NCI-H128 (cell line): ENCODE results near the gene AKAP8L.
"Not testable (repeated sequence)": the region's sequence is repeated elsewhere in the genome, so short reads cannot be mapped to it uniquely, and the experiment has no call there.

Experiments
- DNase-seq: peaks from one replicate; lab custom pipeline; 2025; ENCODE audit not compliant: unreplicated experiment; lab: John Stamatoyannopoulos, UW

AKAP8L gene

GRCh38 chr19:15418231-15418578 lies 583 bp downstream of the AKAP8L start:
- DNase-seq: no peak

GRCh38 chr19:15417699-15418098 lies 1.1 kb downstream of the AKAP8L start:
- DNase-seq: no peak

DNA sequence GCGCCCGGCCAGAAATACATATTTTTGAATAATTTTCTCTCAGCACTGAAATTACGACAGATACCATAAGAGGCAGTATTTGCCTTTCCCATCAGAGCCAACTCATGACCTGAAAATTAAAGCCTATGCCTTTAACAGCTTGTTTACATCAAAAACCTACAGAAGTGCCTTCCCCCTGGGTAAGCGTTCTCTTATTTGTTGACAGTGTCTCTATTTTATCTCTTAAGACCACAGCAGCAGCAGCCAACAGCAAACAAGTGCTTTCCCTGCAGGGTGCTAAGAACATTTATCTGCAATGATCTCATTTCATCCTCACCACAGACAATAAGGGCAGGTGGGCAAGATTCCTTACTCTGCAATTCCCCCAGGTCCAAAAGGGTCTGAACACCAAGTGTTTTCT lies 6.0 kb downstream of the AKAP8L start:
- peak; percentile 39 for DNase-seq

DNA sequence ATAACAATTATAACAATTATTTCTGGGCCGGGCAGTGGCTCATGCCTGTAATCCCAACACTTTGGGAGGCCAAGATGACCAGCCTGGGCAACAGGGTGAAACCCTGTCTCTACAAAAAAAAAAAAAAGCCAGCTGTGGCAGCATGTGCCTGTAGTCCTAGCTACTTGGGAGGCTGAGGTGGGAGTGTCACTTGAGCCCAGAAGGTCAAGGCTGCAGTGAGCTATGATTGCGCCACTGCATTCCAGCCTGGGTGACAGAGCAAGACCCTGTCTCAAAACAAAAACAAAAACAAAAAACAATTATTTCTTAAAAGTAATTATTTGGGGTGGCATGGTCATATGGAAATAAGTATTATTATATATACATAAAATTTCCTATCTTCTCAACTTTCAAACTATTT lies 7.4 kb downstream of the AKAP8L start:
- DNase-seq: not testable (repeated sequence)

DNA sequence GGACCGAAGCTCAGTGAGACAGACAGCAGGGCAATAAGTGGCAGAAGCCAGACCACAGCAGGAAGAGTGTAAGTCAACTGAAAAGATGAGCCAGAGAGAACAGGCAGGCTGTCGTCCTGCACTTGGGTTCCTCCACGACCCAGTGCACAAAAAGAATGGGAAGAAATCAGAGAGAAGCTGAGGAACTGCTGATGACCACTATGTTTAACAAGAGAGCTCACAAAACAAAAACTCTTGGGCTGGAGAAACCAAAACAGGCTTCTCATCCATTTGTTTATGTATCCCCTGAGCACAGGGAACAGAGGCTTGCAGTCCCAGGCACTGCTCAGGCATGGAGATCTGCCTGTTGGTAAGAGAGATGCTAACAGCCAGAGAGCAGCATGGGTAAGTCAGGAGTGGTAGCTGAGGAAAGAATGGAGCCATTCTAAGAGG lies 14.0 kb downstream of the AKAP8L start:
- no peak for DNase-seq

- DNase-seq: no peak
Measured at GRCh38 chr19:15404097-15404779, 14.6 kb downstream of the AKAP8L start.

- DNase-seq: no peak
Measured at GRCh38 chr19:15403151-15403531, 15.6 kb downstream of the AKAP8L start.

DNA sequence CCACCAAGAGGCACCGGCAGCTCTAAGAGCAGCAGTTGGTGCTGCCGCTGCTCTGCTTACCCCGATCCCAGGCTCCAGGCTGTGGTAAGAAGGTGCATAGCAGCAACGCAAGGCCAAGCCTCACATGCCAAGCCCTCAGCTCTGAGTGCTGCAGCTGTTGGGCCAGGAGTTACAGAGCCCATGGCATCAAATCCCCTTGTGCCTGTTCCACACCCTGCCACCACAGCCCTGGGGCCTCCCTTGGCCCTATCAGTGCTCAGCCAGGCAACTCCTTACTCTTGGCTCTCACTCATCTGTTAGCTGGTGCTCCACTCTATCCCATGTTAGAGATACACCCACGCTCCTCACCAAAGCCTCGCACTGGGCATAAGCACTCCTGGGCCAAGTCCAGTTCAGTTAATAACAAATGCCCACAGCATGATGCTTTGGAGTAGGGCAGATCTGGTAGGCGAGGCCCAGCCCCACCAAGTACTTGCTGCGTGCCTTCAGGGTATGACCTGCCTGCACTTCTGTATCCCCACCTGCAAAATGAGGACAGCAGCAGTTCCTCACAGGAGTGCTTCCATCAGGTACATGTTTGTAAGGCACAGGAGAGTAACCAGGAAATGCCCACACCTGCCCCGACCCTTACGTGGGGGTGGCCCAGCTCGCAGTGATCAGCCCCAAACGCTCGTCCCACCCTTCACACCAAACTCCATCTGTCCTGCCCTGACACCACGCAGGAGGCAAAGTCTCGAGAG lies 16.2 kb downstream of the AKAP8L start:
- no peak for DNase-seq

GRCh38 chr19:15401397-15401710 lies 17.4 kb downstream of the AKAP8L start:
- DNase-seq: no peak

DNA sequence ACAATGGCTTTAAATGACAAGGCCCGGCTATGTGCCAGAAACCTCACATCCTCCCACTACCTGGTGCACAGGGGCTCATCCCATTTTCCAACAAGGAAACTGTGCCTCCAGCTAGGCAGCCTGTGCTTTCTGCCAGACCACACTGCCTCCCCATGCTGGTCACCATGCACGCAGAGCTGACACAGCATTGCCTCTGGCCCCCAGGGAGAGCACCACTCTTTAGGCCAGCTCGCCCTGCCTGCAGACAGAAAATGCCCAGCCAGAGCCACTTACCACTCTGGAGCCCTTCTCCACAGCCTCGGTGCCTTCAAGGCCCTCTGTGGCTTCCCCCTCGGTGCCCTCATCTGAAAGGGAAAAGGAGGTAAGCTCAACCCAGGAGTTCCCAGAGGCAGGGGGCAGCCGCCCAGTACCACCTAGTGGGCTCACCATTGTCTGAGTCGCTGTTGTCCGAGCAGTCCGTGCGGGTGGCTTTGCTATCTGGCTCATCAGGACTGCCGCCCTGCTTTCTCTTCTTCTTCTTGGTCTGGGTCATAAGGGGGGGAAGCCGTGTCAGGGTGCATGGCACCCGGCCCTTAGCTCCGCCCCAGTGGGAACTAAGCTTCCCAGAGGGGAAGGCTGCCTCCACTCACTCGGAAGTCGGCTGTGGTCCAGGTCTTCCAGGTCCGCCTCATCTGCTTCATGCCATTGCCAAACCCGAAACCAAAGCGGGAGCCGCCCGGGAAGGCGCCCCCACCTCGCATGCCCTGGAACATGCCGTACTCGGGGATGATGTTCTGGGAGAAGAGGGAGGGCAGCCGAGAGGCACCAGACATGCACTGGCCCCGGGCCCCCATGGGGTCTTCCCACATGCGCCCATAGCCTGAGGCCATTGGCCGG lies 18.0 kb downstream of the AKAP8L start:
- DNase-seq: no peak

GRCh38 chr19:15399635-15400034 lies 19.2 kb downstream of the AKAP8L start:
- no peak for DNase-seq

DNA sequence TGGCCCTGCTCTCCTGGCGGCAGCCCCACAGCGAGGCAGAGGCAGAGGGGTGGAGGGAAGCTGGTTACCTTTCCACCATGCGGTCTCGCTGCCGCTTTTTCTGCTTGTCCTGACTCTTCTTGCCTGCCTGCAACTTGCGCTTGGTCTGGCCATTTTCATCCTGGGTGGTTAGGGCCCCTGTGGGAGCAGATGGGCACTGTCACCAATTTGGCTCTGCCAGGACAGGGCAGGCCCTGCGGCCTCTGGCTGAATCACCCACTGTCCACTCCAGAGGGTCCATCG lies 19.6 kb downstream of the AKAP8L start:
- no peak for DNase-seq

GRCh38 chr19:15398501-15399233 lies 20.1 kb downstream of the AKAP8L start:
- DNase-seq: no peak

- DNase-seq: no peak
Measured at GRCh38 chr19:15397782-15398181, 21.0 kb downstream of the AKAP8L start.

DNA sequence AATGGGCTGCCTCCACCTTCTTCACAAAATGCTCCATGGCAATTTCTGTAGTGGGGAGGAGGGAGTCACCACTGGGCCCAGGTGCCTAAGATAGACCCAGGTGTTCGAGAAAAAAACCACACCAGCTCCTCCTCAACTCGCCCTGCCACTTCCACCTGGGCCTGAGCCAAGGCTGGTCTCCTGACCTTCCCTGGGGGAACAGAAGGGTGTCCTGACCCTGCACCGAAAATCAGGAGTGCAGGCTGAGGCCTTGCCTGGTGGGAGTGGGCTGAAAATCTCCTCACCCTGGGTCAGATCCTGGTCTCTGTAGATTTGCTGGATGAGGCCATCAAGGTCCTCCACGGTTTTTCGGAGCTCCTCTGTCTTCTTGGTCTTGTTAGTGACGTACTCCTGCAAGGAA lies 21.6 kb downstream of the AKAP8L start:
- DNase-seq: no peak

GRCh38 chr19:15396436-15396835 lies 22.4 kb downstream of the AKAP8L start:
- no peak for DNase-seq

DNA sequence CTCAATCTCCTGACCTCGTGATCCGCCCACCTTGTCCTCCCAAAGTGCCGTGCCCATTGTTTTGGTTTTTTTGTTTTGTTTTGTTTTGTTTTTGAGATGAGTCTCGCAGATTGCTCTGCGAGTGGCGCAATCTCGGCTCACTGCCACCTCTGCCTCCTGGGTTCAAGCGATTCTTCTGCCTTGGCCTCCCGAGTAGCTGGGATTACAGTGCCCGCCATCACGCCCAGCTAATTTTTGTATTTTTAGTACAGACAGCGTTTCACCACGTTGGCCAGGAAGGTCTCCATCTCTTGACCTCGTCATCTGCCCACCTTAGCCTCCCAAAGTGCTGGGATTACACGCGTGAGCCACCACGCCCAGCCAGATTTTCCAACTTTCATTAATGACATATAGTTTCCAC lies 23.5 kb downstream of the AKAP8L start:
- DNase-seq: not testable (repeated sequence)

- DNase-seq: no peak
Measured at GRCh38 chr19:15394426-15394825, 24.4 kb downstream of the AKAP8L start.

GRCh38 chr19:15393963-15394362 lies 24.8 kb downstream of the AKAP8L start:
- DNase-seq: no peak

- DNase-seq: no peak
Measured at GRCh38 chr19:15390814-15391213, 28.0 kb downstream of the AKAP8L start.

- DNase-seq: no peak
Measured at GRCh38 chr19:15381864-15382263, 36.9 kb downstream of the AKAP8L start.

GRCh38 chr19:15381429-15381828 lies 37.4 kb downstream of the AKAP8L start:
- DNase-seq: no peak
